HG03196 (cell line): Measurements from ENCODE around the gene PRR36.
A peak's percentile ranks its signal among the peaks of the same experiment; 100 is the strongest.

Source experiments
- ATAC-seq: cut with Tn5 transposase; IDR thresholded peaks from one replicate; pipeline ENCODE4 v1.9.1; 2021; ENCODE audit not compliant: unreplicated experiment

Gene PRR36

GRCh38 chr19:7846155-7846646 is 28.0 kb downstream of the PRR36 start:
- no peak for ATAC-seq

GRCh38 chr19:7845390-7846154 is 28.6 kb downstream of the PRR36 start:
- ATAC-seq: no peak

GRCh38 chr19:7844951-7845350 is 29.2 kb downstream of the PRR36 start:
- ATAC-seq: no peak

GRCh38 chr19:7844405-7844804 is 29.8 kb downstream of the PRR36 start:
- no peak for ATAC-seq

GRCh38 chr19:7843521-7843920 is 30.7 kb downstream of the PRR36 start:
- ATAC-seq: no peak

- no peak for ATAC-seq
These were observed 31.4 kb downstream of the PRR36 start for GRCh38 chr19:7842661-7843294.

- no peak for ATAC-seq
These were observed 32.2 kb downstream of the PRR36 start for GRCh38 chr19:7841751-7842660.

- no peak for ATAC-seq
These were observed 33.6 kb downstream of the PRR36 start for GRCh38 chr19:7840629-7841028.

GRCh38 chr19:7839476-7839875 is 34.7 kb downstream of the PRR36 start:
- ATAC-seq: no peak

- ATAC-seq: no peak
These were observed 40.7 kb downstream of the PRR36 start for GRCh38 chr19:7833225-7834099.

- ATAC-seq: no peak
These were observed 41.4 kb downstream of the PRR36 start for GRCh38 chr19:7832781-7833180.

GRCh38 chr19:7832009-7832408 is 42.2 kb downstream of the PRR36 start:
- ATAC-seq: no peak

GRCh38 chr19:7831452-7831851 is 42.7 kb downstream of the PRR36 start:
- no peak for ATAC-seq

GRCh38 chr19:7830823-7831222 is 43.4 kb downstream of the PRR36 start:
- ATAC-seq: no peak

- ATAC-seq: no peak
These were observed 43.9 kb downstream of the PRR36 start for GRCh38 chr19:7830272-7830771.

- peak; percentile 84 for ATAC-seq
These were observed 44.5 kb downstream of the PRR36 start, which contains the start of gene EVI5L for GRCh38 chr19:7829561-7830271. EVI5L (plus strand) TSS chr19:7830218; CDS start chr19:7846543, 16,325 bp downstream.

- no peak for ATAC-seq
These were observed 45.0 kb downstream of the PRR36 start for GRCh38 chr19:7829166-7829520.

GRCh38 chr19:7823686-7824301 is 50.4 kb downstream of the PRR36 start:
- no peak for ATAC-seq

GRCh38 chr19:7822910-7823515 is 51.2 kb downstream of the PRR36 start:
- no peak for ATAC-seq
